Transverse colon (tissue), 4 donors: ENCODE results near the gene CSNK1G1. TPM values are rescaled to one million over a fixed set of nuclear protein-coding genes. Genes with fewer than 3 reads are reported as not detected.

ENCODE experiments used
- DNase-seq: peaks from one replicate; pipeline ENCODE4 v3.0.0-alpha.2; 2019
- H3K27ac ChIP-seq, 4 donors: fragments of 200-600 bp; sonication (generic); 2 replicates each; pipeline ENCODE4 v1.5.1; 2016 to 2018; ENCODE audit warnings: inconsistent platforms in 4 of 4
- H3K27me3 ChIP-seq: fragments of 200-600 bp; sonication (generic); 2 replicates; pipeline ENCODE4 v1.5.1; 2017; ENCODE audit warnings: inconsistent platforms
- H3K36me3 ChIP-seq, 4 donors: fragments of 200-600 bp; sonication (generic); 2 replicates each; pipeline ENCODE4 v1.5.1; 2017 to 2019; ENCODE audit warnings: inconsistent platforms in 4 of 4
- H3K4me1 ChIP-seq, 4 donors: fragments of 200-600 bp; sonication (generic); 2 replicates each; pipeline ENCODE4 v1.5.1; 2017 to 2020; ENCODE audit warnings: inconsistent platforms in 4 of 4
- H3K4me3 ChIP-seq, 4 donors: fragments of 200-600 bp; sonication (generic); 1 replicate in 1 of 4; 2 replicates in 3 of 4; pipeline versions ENCODE4 v1.5.1 to v1.6.1; 2017 to 2019; ENCODE audit warnings: inconsistent platforms in 4 of 4
- H3K9me3 ChIP-seq, 2 donors: fragments of 200-600 bp; sonication (generic); 2 replicates each; pipeline ENCODE4 v1.5.1; 2017 to 2019; ENCODE audit warnings: inconsistent platforms in 2 of 2
- EP300 ChIP-seq: sonication (generic); formaldehyde crosslinking; IDR thresholded peaks from one replicate; pipeline ENCODE4 v1.6.1; 2017; ENCODE audit warnings: antibody characterized with exemption, low read depth
- POLR2A ChIP-seq: fragments of 450-650 bp; IDR thresholded peaks from one replicate; pipeline ENCODE4 v1.6.1; 2016; ENCODE audit warnings: antibody characterized with exemption, mild to moderate bottlenecking, moderate library complexity
- POLR2AphosphoS5 ChIP-seq, 3 donors: sonication (generic); formaldehyde crosslinking; IDR thresholded peaks; one replicate each; pipeline ENCODE4 v1.6.1; 2016; ENCODE audit warnings: antibody characterized with exemption in 3 of 3
- WGBS, 2 donors: methylation state at CpG; one replicate each; pipeline ENCODE4 v1.1.5; 2018; ENCODE audit warnings: low coverage in 1 of 2; 5-methylcytosine and 5-hydroxymethylcytosine counted together
- in situ Hi-C, 4 donors: fragments of 200-750 bp; cut with MboI; loops; one replicate each; pipeline versions ENCODE4 v1.15.0 to v1.15.1; 2017; ENCODE audit warnings: low sequenced_read_pairs in 3 of 4, low pct_ligation_motif_present in 1 of 4, low pct_unique_long_range_greater_than_20kb in 1 of 4
- intact Hi-C: fragments of 100-400 bp; cut with DNase I; formaldehyde crosslinking; loops from one replicate; pipeline ENCODE4 v1.15.1; 2023; ENCODE audit warnings: low total_unique reads
- total RNA-seq, 4 donors: library from RNA; depleted of rRNA; stranded (reverse); fragments of >200 nt; gene quantifications; one replicate each; pipeline ENCODE4 v1.1.0, GENCODE V29; 2016
- TF ChIP-seq, protein P1 (sequence below), 5 experiments: fragments of 200-600 bp in 3 of 5; fragments of 450-650 bp in 2 of 5; sonication (generic) in 3 of 5; IDR thresholded peaks; 1 replicate in 2 of 5; 2 replicates in 3 of 5; pipeline ENCODE4 v1.5.1; 2016 to 2017; ENCODE audit warnings: antibody characterized with exemption in 5 of 5, inconsistent platforms in 3 of 5, mild to moderate bottlenecking in 2 of 5, moderate library complexity in 1 of 5

The CSNK1G1 gene
- total RNA-seq, 4 donors from 2014 or later = 6.2 to 34.4 (median 19.7) TPM

DNA sequence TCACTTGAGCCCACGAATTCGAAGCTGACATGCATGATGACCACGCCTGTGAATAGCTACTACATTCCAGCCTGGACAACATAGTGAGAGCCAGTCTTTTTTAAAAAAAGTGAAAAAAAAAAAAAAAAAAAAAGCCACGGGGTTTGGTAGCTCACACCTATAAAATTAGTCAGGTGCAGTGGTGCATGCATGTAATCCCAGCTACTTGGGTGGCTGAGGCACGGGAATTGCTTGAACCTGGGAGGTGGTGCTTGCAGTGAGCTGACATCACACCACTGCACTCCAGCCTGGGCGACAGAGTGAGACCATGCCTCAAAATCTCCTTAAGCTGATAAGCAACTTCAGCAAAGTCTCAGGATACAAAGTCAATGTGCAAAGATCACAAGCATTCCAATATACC is 44.4 kb downstream of the CSNK1G1 start:
- Histone ChIP-seq H3K36me3 (no peaks in the 10 kb centered on the region), H3K9me3 (no peaks in the 10 kb centered on the region), H3K27me3 (no peaks in the 10 kb centered on the region), H3K27ac (no peak overlapping the region), H3K4me1 (peaks cover 0 to 6% (median 2%) of the 10 kb centered on the region in 4 donors), H3K4me3 (no peak overlapping the region)
- intact Hi-C loops = no loop called here
- no peak for DNase-seq
- WGBS, 2 donors = 89 to 91% methylated on average over 6 of the region's 6 CpGs
- TF ChIP-seq, protein P1, sequence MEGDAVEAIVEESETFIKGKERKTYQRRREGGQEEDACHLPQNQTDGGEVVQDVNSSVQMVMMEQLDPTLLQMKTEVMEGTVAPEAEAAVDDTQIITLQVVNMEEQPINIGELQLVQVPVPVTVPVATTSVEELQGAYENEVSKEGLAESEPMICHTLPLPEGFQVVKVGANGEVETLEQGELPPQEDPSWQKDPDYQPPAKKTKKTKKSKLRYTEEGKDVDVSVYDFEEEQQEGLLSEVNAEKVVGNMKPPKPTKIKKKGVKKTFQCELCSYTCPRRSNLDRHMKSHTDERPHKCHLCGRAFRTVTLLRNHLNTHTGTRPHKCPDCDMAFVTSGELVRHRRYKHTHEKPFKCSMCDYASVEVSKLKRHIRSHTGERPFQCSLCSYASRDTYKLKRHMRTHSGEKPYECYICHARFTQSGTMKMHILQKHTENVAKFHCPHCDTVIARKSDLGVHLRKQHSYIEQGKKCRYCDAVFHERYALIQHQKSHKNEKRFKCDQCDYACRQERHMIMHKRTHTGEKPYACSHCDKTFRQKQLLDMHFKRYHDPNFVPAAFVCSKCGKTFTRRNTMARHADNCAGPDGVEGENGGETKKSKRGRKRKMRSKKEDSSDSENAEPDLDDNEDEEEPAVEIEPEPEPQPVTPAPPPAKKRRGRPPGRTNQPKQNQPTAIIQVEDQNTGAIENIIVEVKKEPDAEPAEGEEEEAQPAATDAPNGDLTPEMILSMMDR (IDR thresholded peaks at IDR 0.05) = no peak
- no peak for TF ChIP-seq POLR2AphosphoS5 (IDR thresholded peaks at IDR 0.05)
- no peak for TF ChIP-seq POLR2A
- TF ChIP-seq EP300 = no peak
- in situ Hi-C loops = no loop called here

DNA sequence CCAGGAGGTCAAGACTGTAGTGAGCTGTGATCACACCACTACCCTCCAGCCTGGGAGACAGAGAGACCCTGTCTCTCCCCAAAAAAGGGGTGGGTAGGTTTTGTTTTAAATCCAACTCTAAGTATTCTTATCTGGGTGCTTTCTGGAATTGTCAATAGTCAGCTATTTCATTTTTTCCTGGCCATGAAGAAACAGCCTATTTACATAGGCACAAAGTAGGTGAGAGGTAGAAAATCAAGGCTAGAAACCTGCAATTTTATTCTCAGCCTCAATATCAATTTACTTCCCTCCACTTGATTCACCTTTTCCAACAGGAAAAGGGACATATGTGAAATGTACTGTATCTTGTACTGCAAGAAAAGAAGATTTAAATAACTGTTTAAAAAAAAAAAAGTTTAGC is 45.9 kb downstream of the CSNK1G1 start:
- Histone ChIP-seq H3K9me3 (no peaks in the 10 kb centered on the region), H3K27ac (no peak overlapping the region), H3K36me3 (no peaks in the 10 kb centered on the region), H3K4me1 (peaks cover 0 to 4% (median 2%) of the 10 kb centered on the region in 4 donors), H3K4me3 (no peak overlapping the region), H3K27me3 (no peaks in the 10 kb centered on the region)
- in situ Hi-C loops = no loop called here
- DNase-seq = no peak
- intact Hi-C loops = no loop called here
- no peak for TF ChIP-seq POLR2AphosphoS5 (IDR thresholded peaks at IDR 0.05)
- no peak for TF ChIP-seq POLR2A
- no peak for TF ChIP-seq EP300
- TF ChIP-seq, protein P1 (IDR thresholded peaks at IDR 0.05) = no peak

DNA sequence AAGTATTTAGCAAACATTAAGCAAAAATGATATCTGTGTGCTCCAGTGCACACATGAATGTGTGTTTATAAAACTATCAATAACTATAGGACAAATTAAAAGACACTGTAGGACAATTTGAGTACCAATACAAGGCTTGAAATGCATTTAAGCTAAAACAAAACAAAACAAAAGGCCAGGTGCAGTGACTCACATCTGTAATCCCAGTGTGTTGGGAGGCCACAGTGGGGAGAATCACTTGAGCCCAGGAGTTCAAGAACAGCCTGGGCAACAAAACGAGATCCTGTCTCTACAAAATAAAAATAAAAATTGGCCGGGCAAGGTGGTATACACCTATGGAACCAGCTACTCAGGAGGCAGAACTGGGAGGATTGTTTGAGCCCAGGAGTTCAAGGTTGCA is 50.7 kb downstream of the CSNK1G1 start:
- Histone ChIP-seq H3K9me3 (no peaks in the 10 kb centered on the region), H3K4me3 (no peak overlapping the region), H3K27me3 (no peaks in the 10 kb centered on the region), H3K36me3 (peaks cover 0 to under 1% (median under 1%) of the 10 kb centered on the region in 4 donors), H3K4me1 (no peaks in the 10 kb centered on the region), H3K27ac (no peak overlapping the region)
- in situ Hi-C loops = no loop called here
- WGBS, 2 donors = 33 to 83% methylated on average over 1 to 2 of the region's 2 CpGs
- no peak for DNase-seq
- TF ChIP-seq POLR2AphosphoS5 (IDR thresholded peaks at IDR 0.05) (no peak), POLR2A (no peak), EP300 (no peak)
- TF ChIP-seq, protein P1 (IDR thresholded peaks at IDR 0.05) = no peak
- intact Hi-C loops = no loop called here

GRCh38 chr15:64289550-64289949 is 66.4 kb downstream of the CSNK1G1 start:
- intact Hi-C loops = no loop called here
- in situ Hi-C loops = no loop called here
- H3K27me3 ChIP-seq = no peaks in the 10 kb centered on the region
- H3K4me1 ChIP-seq = no peaks in the 10 kb centered on the region
- H3K36me3 ChIP-seq = no peaks in the 10 kb centered on the region
- no peak for DNase-seq
- H3K9me3 ChIP-seq = no peaks in the 10 kb centered on the region
- WGBS, 2 donors = 82 to 85% methylated on average over 2 of the region's 2 CpGs
- H3K27ac ChIP-seq = no peak overlapping the region
- H3K4me3 ChIP-seq = no peak overlapping the region
- no peak for TF ChIP-seq POLR2AphosphoS5 (IDR thresholded peaks at IDR 0.05)
- no peak for TF ChIP-seq POLR2A
- TF ChIP-seq EP300 = no peak
- TF ChIP-seq, protein P1 (IDR thresholded peaks at IDR 0.05) = no peak
